ELF-1 (cell line): ENCODE data around the gene DMAC2.
"Not testable (repeated sequence)": the region's sequence is repeated elsewhere in the genome, so short reads cannot be mapped to it uniquely, and the experiment has no call there.

Experiments
- DNase-seq: peaks from one replicate; pipeline ENCODE4 v3.0.0-alpha.2; 2016; ENCODE audit warnings: low read depth, low spot score

Gene DMAC2

GRCh38 chr19:41442473-41443355 is 3.0 kb upstream of the DMAC2 start, which contains the start of gene ERICH4:
Gene ERICH4, plus strand, starts transcription at chr19:41443156. Its CDS starts 14 bp downstream, at chr19:41443170.
- DNase-seq, result no peak

GRCh38 chr19:41441321-41441945 is 1.7 kb upstream of the DMAC2 start:
- no peak for DNase-seq

- no peak for DNase-seq
Measured at GRCh38 chr19:41437944-41438574, 1.7 kb downstream of the DMAC2 start.

GRCh38 chr19:41436674-41436951 is 3.1 kb downstream of the DMAC2 start:
- DNase-seq, result no peak

GRCh38 chr19:41435936-41436673 is 3.6 kb downstream of the DMAC2 start:
- no peak for DNase-seq

- not testable (repeated sequence) for DNase-seq
Measured at GRCh38 chr19:41435376-41435775, 4.3 kb downstream of the DMAC2 start.

GRCh38 chr19:41434450-41434849 is 5.3 kb downstream of the DMAC2 start:
- no peak for DNase-seq

GRCh38 chr19:41433171-41433570 is 6.5 kb downstream of the DMAC2 start:
- DNase-seq, result no peak

GRCh38 chr19:41431426-41432386 is 8.0 kb downstream of the DMAC2 start:
- DNase-seq, result peak; percentile 26

GRCh38 chr19:41430922-41431321 is 8.8 kb downstream of the DMAC2 start:
- no peak for DNase-seq

- DNase-seq, result no peak
Measured at GRCh38 chr19:41428481-41428859, 11.2 kb downstream of the DMAC2 start.

- DNase-seq, result peak; percentile 25
Measured at GRCh38 chr19:41427647-41428480, 11.8 kb downstream of the DMAC2 start.

GRCh38 chr19:41426952-41427646 is 12.6 kb downstream of the DMAC2 start, which contains the start of gene B3GNT8:
Gene B3GNT8, minus strand, starts transcription at chr19:41427374. Its CDS starts 596 bp downstream, at chr19:41426778.
- DNase-seq, result peak; percentile 78

GRCh38 chr19:41426116-41426841 is 13.4 kb downstream of the DMAC2 start:
- DNase-seq, result no peak

GRCh38 chr19:41425174-41426115 is 14.3 kb downstream of the DMAC2 start:
- peak; percentile 10 for DNase-seq

- no peak for DNase-seq
Measured at GRCh38 chr19:41424335-41425173, 15.2 kb downstream of the DMAC2 start.
